ENCODE measurements around the gene RAPGEF2.

GRCh38 chr4:159071178-159071968 lies 31.5 kb upstream of the RAPGEF2 start:
- no peak for TF ChIP-seq CTCF (IDR thresholded peaks at IDR 0.05)
- TF ChIP-seq ZFX (IDR thresholded peaks at IDR 0.05; ENCODE audit: borderline replicate concordance) = no peak

Data from 22Rv1 (cell line).